HepG2 (cell line): Measurements from ENCODE around the gene OR6K6. TPM values are rescaled to one million over a fixed set of nuclear protein-coding genes. Genes with fewer than 3 reads are reported as not detected.

Source experiments
- ATAC-seq: fragments of 200-7000 bp; cut with Tn5 transposase; 3 replicates; pipeline ENCODE4 v1.9.1; 2020; ENCODE audit warnings: mild to moderate bottlenecking, moderate library complexity
- BruUV-seq: library from RNA; stranded (reverse); fragments of 400-500 nt; replicated peaks from 2 replicates; lab custom pipeline; 2021; lab: Mats Ljungman, UMichigan
- CTCF ChIA-PET: fragments of 300-600 bp; formaldehyde crosslinking; extraction: SDS; loops from one replicate; lab custom pipeline; 2021; ENCODE audit warnings: low total read pairs, inconsistent platforms, low intra/inter-chr PET ratio; lab: Yijun Ruan, JAX
- POLR2A ChIA-PET: fragments of 350-600 bp; sonication (Branson Sonifier 250); formaldehyde crosslinking; loops from one replicate; lab custom pipeline; 2020; ENCODE audit warnings: antibody characterized with exemption, inconsistent platforms; lab: Yijun Ruan, JAX
- DNase-seq: peaks from one replicate; pipeline ENCODE4 v3.0.0-alpha.2; 2015; ENCODE audit warnings: low spot score
- FAIRE-seq: peaks from 3 replicates; lab custom pipeline; 2011; peaks lifted over from hg19 to GRCh38; lab: Jason Lieb, UNC
- H2AFZ ChIP-seq: one replicate; pipeline ENCODE4 v1.6.1; 2011; ENCODE audit warnings: low read length, inconsistent platforms
- H3K27ac ChIP-seq: fragments of 300-600 bp; 3 replicates; pipeline ENCODE4 v1.8.0; 2011; ENCODE audit warnings: mixed run types, mild to moderate bottlenecking, mixed read lengths, low read length, inconsistent platforms; ENCODE audit not compliant: insufficient read depth; ENCODE audit errors: extremely low read length
- H3K27me3 ChIP-seq, 2 experiments: fragments of 200-600 bp in 1 of 2; 2 replicates in 1 of 2; 3 replicates in 1 of 2; pipeline versions ENCODE4 v1.6.0 to v1.8.0; 2011; ENCODE audit warnings: low read length in 2 of 2, mild to moderate bottlenecking in 2 of 2, moderate library complexity in 2 of 2, inconsistent platforms in 1 of 2; ENCODE audit not compliant: insufficient read depth in 2 of 2, control insufficient read depth in 1 of 2
- H3K36me3 ChIP-seq, 2 experiments: fragments of 200-600 bp in 1 of 2; replicated peaks in 1 of 2; 2 replicates in 1 of 2; 3 replicates in 1 of 2; pipeline versions ENCODE4 v1.5.1 to v1.8.0; 2011; ENCODE audit warnings: low read length in 2 of 2, inconsistent platforms in 1 of 2; ENCODE audit not compliant: insufficient read depth in 2 of 2, control insufficient read depth in 1 of 2
- H3K4me1 ChIP-seq: 2 replicates; pipeline ENCODE4 v1.5.1; 2012; ENCODE audit warnings: low read length, inconsistent platforms; ENCODE audit not compliant: insufficient read depth
- H3K4me2 ChIP-seq: 2 replicates; pipeline ENCODE4 v1.6.0; 2011; ENCODE audit warnings: low read depth, low read length, inconsistent platforms
- H3K4me3 ChIP-seq, 3 experiments: fragments of 200-600 bp in 1 of 3; sonication (generic), shearing (Covaris generic) in 1 of 3; replicated peaks in 1 of 3; 2 replicates each; pipeline ENCODE4 v1.5.1; 2011 to 2016; ENCODE audit warnings: low read length in 3 of 3, inconsistent platforms in 2 of 3, low read depth in 2 of 3, mild to moderate bottlenecking in 2 of 3, control low read depth in 1 of 3, mixed read lengths in 1 of 3; ENCODE audit not compliant: insufficient read depth in 1 of 3
- H3K79me2 ChIP-seq: one replicate; pipeline ENCODE4 v1.6.1; 2011; ENCODE audit warnings: low read length, inconsistent platforms; ENCODE audit not compliant: insufficient read depth
- H3K9ac ChIP-seq: 2 replicates; pipeline ENCODE4 v1.6.0; 2011; ENCODE audit warnings: mild to moderate bottlenecking, low read depth, low read length, inconsistent platforms; ENCODE audit not compliant: insufficient read depth
- H3K9me3 ChIP-seq: 2 replicates; pipeline ENCODE4 v1.5.1; 2012; ENCODE audit warnings: mild to moderate bottlenecking, low read length
- H4K20me1 ChIP-seq: 2 replicates; pipeline ENCODE4 v1.6.0; 2011; ENCODE audit warnings: inconsistent platforms, mild to moderate bottlenecking, low read length, moderate library complexity; ENCODE audit not compliant: insufficient read depth
- DNMT1 ChIP-seq: sonication (generic); formaldehyde crosslinking; IDR thresholded peaks from 2 replicates; pipeline ENCODE4 v1.5.1; 2020; ENCODE audit warnings: mild to moderate bottlenecking, missing genetic modification reagents
- EZH2 ChIP-seq: conservative IDR thresholded peaks from 2 replicates; pipeline ENCODE4 v1.6.1; 2012; ENCODE audit warnings: mild to moderate bottlenecking, low read depth, low read length, moderate library complexity
- GPN1 ChIP-seq: sonication (generic); formaldehyde crosslinking; IDR thresholded peaks from 2 replicates; pipeline ENCODE4 v1.5.1; 2020; ENCODE audit warnings: missing genetic modification reagents, borderline replicate concordance
- HNF4A ChIP-seq: sonication (generic); formaldehyde crosslinking; IDR thresholded peaks from 2 replicates; pipeline ENCODE4 v1.4.0; 2020; ENCODE audit warnings: missing genetic modification reagents
- TBX3 ChIP-seq: fragments of 450-650 bp; IDR thresholded peaks from 2 replicates; pipeline ENCODE4 v1.6.1; 2017; ENCODE audit warnings: antibody characterized with exemption, mild to moderate bottlenecking, inconsistent platforms, borderline replicate concordance
- ZBTB21 ChIP-seq: sonication (generic); formaldehyde crosslinking; IDR thresholded peaks from 2 replicates; pipeline ENCODE4 v1.4.0; 2020; ENCODE audit warnings: missing genetic modification reagents
- ZBTB8A ChIP-seq: sonication (generic); formaldehyde crosslinking; IDR thresholded peaks from 2 replicates; pipeline ENCODE4 v1.4.0; 2020; ENCODE audit warnings: mild to moderate bottlenecking, low read depth, missing genetic modification reagents, borderline replicate concordance
- ZNF225 ChIP-seq: sonication (generic); formaldehyde crosslinking; IDR thresholded peaks from 2 replicates; pipeline ENCODE4 v1.4.0; 2020; ENCODE audit warnings: mild to moderate bottlenecking, missing genetic modification reagents
- ZNF672 ChIP-seq: sonication (generic); formaldehyde crosslinking; IDR thresholded peaks from 2 replicates; pipeline ENCODE4 v1.8.1; 2022; ENCODE audit warnings: missing genetic modification reagents
- ZNF713 ChIP-seq: sonication (generic); formaldehyde crosslinking; IDR thresholded peaks from 2 replicates; pipeline ENCODE4 v1.4.0; 2020; ENCODE audit warnings: mild to moderate bottlenecking, missing genetic modification reagents
- ZNF775 ChIP-seq: sonication (generic); formaldehyde crosslinking; IDR thresholded peaks from 2 replicates; pipeline ENCODE4 v1.4.0; 2020; ENCODE audit warnings: missing genetic modification reagents, mild to moderate bottlenecking, moderate library complexity, borderline replicate concordance
- ZNF816 ChIP-seq: sonication (generic); formaldehyde crosslinking; IDR thresholded peaks from 2 replicates; pipeline ENCODE4 v1.8.0; 2022; ENCODE audit warnings: missing genetic modification reagents, mild to moderate bottlenecking, borderline replicate concordance
- WGBS: methylation state at CpG from one replicate; pipeline ENCODE4 v1.1.6; 2017; ENCODE audit warnings: low lambda C conversion rate; 5-methylcytosine and 5-hydroxymethylcytosine counted together
- in situ Hi-C: cut with HindIII; loops from 2 replicates; pipeline ENCODE4 v1.10.0; 2017; ENCODE audit warnings: low pct_unique_long_range_greater_than_20kb; ENCODE audit not compliant: extremely low pct_ligation_motif_present
- intact Hi-C: fragments of 100-400 bp; cut with micrococcal nuclease; formaldehyde crosslinking; loops from one replicate; pipeline ENCODE4 v1.10.0; 2022; ENCODE audit not compliant: unreplicated experiment
- polyA plus RNA-seq, 8 experiments: library from polyadenylated mRNA; depleted of rRNA in 3 of 8; stranded (reverse) in 7 of 8; unstranded in 1 of 8; fragments of >200 nt; fragmentation: Illumina TruSeq in 4 of 8; extraction: Trizol in 4 of 8; gene quantifications; 2 replicates each; pipeline versions ENCODE4 v1.2.1 to v1.2.3, GENCODE V29; 2011 to 2016; ENCODE audit warnings: low read depth in 4 of 8, missing spikeins in 1 of 8, mixed read lengths in 1 of 8; ENCODE audit not compliant: insufficient read depth in 1 of 8
- total RNA-seq, 5 experiments: library from RNA; depleted of rRNA; stranded (reverse); fragments of >200 nt; fragmentation: Illumina TruSeq; extraction: Trizol; gene quantifications; 2 replicates each; pipeline ENCODE4 v1.2.3, GENCODE V29; 2016; ENCODE audit warnings: low read depth in 1 of 5
- TF ChIP-seq, protein P1 (sequence below): sonication (generic); formaldehyde crosslinking; IDR thresholded peaks from 2 replicates; pipeline ENCODE4 v1.4.0; 2020; ENCODE audit warnings: missing genetic modification reagents
- TF ChIP-seq, protein P2 (sequence below): sonication (generic); formaldehyde crosslinking; IDR thresholded peaks from 2 replicates; pipeline ENCODE4 v1.5.1; 2020; ENCODE audit warnings: missing genetic modification reagents, mild to moderate bottlenecking, borderline replicate concordance
- TF ChIP-seq, protein P3 (sequence below): sonication (generic); formaldehyde crosslinking; IDR thresholded peaks from 2 replicates; pipeline ENCODE4 v1.4.0; 2020; ENCODE audit warnings: missing genetic modification reagents, borderline replicate concordance
- TF ChIP-seq, protein P4 (sequence below): sonication (generic); formaldehyde crosslinking; IDR thresholded peaks from 2 replicates; pipeline ENCODE4 v1.4.0; 2020; ENCODE audit warnings: low read depth, mild to moderate bottlenecking, missing genetic modification reagents

Gene OR6K6
- total and polyA plus RNA-seq, 2 of the 13 experiments (the other 11 are each of a cell fraction or from before 2014, with no cell fraction given), result not detected

DNA sequence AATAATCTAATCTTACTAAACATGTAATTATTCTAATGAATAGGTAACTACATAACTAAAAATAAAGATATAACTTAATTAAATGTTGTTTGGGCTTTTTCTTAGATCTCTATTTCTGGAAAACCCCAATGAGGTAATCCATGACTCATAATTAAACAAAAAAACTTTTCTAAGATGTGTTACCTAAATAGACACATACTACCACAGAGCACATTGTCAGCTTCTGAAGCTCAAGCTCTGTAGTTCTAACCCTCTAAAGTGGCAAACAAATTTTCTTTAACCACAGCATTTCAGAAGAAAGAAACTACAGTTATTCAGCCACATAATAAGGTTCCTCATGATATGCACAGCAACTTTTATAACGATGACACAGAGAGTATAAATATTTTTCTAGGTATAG lies 38.2 kb upstream of the OR6K6 start (continued):
- TF ChIP-seq EZH2 (no peak), ZNF713 (CRISPR knock-in tag) (no peak), HNF4A (CRISPR knock-in tag) (no peak), ZBTB21 (no peak)

DNA sequence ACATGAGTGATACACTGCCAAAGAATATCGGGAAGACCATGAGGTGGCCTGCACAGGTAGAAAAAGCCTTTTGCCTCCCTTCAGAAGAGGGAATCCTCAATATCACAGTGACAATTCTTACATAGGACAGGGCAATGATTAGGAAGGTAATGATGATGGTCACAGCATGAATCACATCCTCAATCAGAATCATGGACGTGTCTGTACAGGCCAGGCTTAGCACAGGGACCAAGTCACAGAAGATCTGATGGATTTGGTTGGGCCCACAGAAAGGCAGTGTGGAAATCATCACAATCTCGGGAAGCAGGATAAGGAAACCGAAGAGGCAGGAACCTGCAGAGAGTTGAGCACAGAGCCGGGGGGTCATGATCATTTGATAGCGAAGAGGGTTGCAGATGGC lies 37.2 kb upstream of the OR6K6 start:
- Histone ChIP-seq H3K4me3 (no peak overlapping the region), H3K9ac (no peak overlapping the region), H4K20me1 (no peaks in the 10 kb centered on the region), H3K9me3 (no peaks in the 10 kb centered on the region), H3K79me2 (no peaks in the 10 kb centered on the region), H3K4me2 (no peak overlapping the region), H2AFZ (no peak overlapping the region), H3K27me3 (no peaks in the 10 kb centered on the region), H3K27ac (no peak overlapping the region), H3K36me3 (no peaks in the 10 kb centered on the region), H3K4me1 (no peaks in the 10 kb centered on the region)
- CTCF ChIA-PET, result no interaction called here
- WGBS, result 5% methylated on average over 5 of the region's 6 CpGs
- FAIRE-seq (no peak), DNase-seq (no peak), ATAC-seq (no peak)
- POLR2A ChIA-PET, result no interaction called here
- in situ Hi-C loops (no loop called here), intact Hi-C loops (no loop called here)
- no TSS peak for BruUV-seq
- TF ChIP-seq ZNF775 (CRISPR knock-in tag) (no peak), DNMT1 (no peak), ZNF672 (CRISPR knock-in tag) (no peak), ZNF225 (CRISPR knock-in tag) (no peak), GPN1 (CRISPR knock-in tag) (no peak), ZNF816 (CRISPR knock-in tag) (no peak), ZBTB8A (CRISPR knock-in tag) (no peak), TBX3 (no peak)
- TF ChIP-seq, protein P1, sequence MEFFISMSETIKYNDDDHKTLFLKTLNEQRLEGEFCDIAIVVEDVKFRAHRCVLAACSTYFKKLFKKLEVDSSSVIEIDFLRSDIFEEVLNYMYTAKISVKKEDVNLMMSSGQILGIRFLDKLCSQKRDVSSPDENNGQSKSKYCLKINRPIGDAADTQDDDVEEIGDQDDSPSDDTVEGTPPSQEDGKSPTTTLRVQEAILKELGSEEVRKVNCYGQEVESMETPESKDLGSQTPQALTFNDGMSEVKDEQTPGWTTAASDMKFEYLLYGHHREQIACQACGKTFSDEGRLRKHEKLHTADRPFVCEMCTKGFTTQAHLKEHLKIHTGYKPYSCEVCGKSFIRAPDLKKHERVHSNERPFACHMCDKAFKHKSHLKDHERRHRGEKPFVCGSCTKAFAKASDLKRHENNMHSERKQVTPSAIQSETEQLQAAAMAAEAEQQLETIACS, result no peak
- TF ChIP-seq, protein P2, sequence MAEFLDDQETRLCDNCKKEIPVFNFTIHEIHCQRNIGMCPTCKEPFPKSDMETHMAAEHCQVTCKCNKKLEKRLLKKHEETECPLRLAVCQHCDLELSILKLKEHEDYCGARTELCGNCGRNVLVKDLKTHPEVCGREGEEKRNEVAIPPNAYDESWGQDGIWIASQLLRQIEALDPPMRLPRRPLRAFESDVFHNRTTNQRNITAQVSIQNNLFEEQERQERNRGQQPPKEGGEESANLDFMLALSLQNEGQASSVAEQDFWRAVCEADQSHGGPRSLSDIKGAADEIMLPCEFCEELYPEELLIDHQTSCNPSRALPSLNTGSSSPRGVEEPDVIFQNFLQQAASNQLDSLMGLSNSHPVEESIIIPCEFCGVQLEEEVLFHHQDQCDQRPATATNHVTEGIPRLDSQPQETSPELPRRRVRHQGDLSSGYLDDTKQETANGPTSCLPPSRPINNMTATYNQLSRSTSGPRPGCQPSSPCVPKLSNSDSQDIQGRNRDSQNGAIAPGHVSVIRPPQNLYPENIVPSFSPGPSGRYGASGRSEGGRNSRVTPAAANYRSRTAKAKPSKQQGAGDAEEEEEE (CRISPR knock-in tag), result no peak
- TF ChIP-seq, protein P3, sequence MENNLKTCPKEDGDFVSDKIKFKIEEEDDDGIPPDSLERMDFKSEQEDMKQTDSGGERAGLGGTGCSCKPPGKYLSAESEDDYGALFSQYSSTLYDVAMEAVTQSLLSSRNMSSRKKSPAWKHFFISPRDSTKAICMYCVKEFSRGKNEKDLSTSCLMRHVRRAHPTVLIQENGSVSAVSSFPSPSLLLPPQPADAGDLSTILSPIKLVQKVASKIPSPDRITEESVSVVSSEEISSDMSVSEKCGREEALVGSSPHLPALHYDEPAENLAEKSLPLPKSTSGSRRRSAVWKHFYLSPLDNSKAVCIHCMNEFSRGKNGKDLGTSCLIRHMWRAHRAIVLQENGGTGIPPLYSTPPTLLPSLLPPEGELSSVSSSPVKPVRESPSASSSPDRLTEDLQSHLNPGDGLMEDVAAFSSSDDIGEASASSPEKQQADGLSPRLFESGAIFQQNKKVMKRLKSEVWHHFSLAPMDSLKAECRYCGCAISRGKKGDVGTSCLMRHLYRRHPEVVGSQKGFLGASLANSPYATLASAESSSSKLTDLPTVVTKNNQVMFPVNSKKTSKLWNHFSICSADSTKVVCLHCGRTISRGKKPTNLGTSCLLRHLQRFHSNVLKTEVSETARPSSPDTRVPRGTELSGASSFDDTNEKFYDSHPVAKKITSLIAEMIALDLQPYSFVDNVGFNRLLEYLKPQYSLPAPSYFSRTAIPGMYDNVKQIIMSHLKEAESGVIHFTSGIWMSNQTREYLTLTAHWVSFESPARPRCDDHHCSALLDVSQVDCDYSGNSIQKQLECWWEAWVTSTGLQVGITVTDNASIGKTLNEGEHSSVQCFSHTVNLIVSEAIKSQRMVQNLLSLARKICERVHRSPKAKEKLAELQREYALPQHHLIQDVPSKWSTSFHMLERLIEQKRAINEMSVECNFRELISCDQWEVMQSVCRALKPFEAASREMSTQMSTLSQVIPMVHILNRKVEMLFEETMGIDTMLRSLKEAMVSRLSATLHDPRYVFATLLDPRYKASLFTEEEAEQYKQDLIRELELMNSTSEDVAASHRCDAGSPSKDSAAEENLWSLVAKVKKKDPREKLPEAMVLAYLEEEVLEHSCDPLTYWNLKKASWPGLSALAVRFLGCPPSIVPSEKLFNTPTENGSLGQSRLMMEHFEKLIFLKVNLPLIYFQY (CRISPR knock-in tag), result no peak
- TF ChIP-seq, protein P4, sequence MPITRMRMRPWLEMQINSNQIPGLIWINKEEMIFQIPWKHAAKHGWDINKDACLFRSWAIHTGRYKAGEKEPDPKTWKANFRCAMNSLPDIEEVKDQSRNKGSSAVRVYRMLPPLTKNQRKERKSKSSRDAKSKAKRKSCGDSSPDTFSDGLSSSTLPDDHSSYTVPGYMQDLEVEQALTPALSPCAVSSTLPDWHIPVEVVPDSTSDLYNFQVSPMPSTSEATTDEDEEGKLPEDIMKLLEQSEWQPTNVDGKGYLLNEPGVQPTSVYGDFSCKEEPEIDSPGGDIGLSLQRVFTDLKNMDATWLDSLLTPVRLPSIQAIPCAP (CRISPR knock-in tag), result no peak
